Parathyroid adenoma (tissue), 2 donors: ENCODE measurements around the gene HNRNPF.
A peak's percentile ranks its signal among the peaks of the same experiment; 100 is the strongest.

Experiments
- H2AFZ ChIP-seq: fragments of 300-600 bp; sonication (generic); one replicate; pipeline ENCODE4 v1.7.0; 2017; ENCODE audit warnings: antibody characterized with exemption, mild to moderate bottlenecking
- H3K27ac ChIP-seq: fragments of 300-600 bp; sonication (generic); one replicate; pipeline ENCODE4 v1.7.0; 2017
- H3K27me3 ChIP-seq: fragments of 300-600 bp; sonication (generic); one replicate; pipeline ENCODE4 v1.7.0; 2017; ENCODE audit warnings: low read length; ENCODE audit not compliant: control insufficient read depth, insufficient read depth
- H3K36me3 ChIP-seq: fragments of 300-600 bp; sonication (generic); one replicate; pipeline ENCODE4 v1.7.0; 2017; ENCODE audit warnings: low read length; ENCODE audit not compliant: control insufficient read depth, insufficient read depth
- H3K4me1 ChIP-seq: fragments of 300-600 bp; sonication (generic); one replicate; pipeline ENCODE4 v1.7.0; 2017; ENCODE audit warnings: control low read depth
- H3K4me2 ChIP-seq: fragments of 300-600 bp; sonication (generic); one replicate; pipeline ENCODE4 v1.7.0; 2017; ENCODE audit warnings: low read length
- H3K4me3 ChIP-seq: fragments of 300-600 bp; sonication (generic); one replicate; pipeline ENCODE4 v1.7.0; 2017; ENCODE audit warnings: low read depth, low read length
- H3K79me2 ChIP-seq: fragments of 300-600 bp; sonication (generic); one replicate; pipeline ENCODE4 v1.7.0; 2017; ENCODE audit warnings: control low read depth
- H3K9ac ChIP-seq: fragments of 300-600 bp; sonication (generic); one replicate; pipeline ENCODE4 v1.7.0; 2017; ENCODE audit warnings: mild to moderate bottlenecking
- H3K9me3 ChIP-seq: fragments of 300-600 bp; sonication (generic); one replicate; pipeline ENCODE4 v1.7.0; 2017; ENCODE audit warnings: low read length; ENCODE audit not compliant: control insufficient read depth
- CTCF ChIP-seq: fragments of 300-600 bp; sonication (generic); IDR thresholded peaks from one replicate; pipeline ENCODE4 v1.7.0; 2017; ENCODE audit warnings: antibody characterized with exemption, mild to moderate bottlenecking
- donor health status: primary hyperparathyroidism.

HNRNPF gene

GRCh38 chr10:43370671-43371215 lies 38.2 kb downstream of the HNRNPF start:
- no peaks in the 10 kb centered on the region for H3K9me3 ChIP-seq
- no peaks in the 10 kb centered on the region for H3K27me3 ChIP-seq
- no peak overlapping the region for H3K27ac ChIP-seq
- no peaks in the 10 kb centered on the region for H3K36me3 ChIP-seq
- no peak for TF ChIP-seq CTCF
- no peak overlapping the region for H3K4me2 ChIP-seq
- no peak overlapping the region for H2AFZ ChIP-seq
- no peaks in the 10 kb centered on the region for H3K4me1 ChIP-seq
- H3K4me3 ChIP-seq, result no peak overlapping the region
- no peaks in the 10 kb centered on the region for H3K79me2 ChIP-seq
- no peak overlapping the region for H3K9ac ChIP-seq

GRCh38 chr10:43369921-43370320 lies 39.1 kb downstream of the HNRNPF start:
- H3K9ac ChIP-seq, result no peak overlapping the region
- H3K36me3 ChIP-seq, result no peaks in the 10 kb centered on the region
- no peaks in the 10 kb centered on the region for H3K79me2 ChIP-seq
- H3K4me2 ChIP-seq, result no peak overlapping the region
- TF ChIP-seq CTCF, result no peak
- H3K4me1 ChIP-seq, result no peaks in the 10 kb centered on the region
- H3K27ac ChIP-seq, result no peak overlapping the region
- no peak overlapping the region for H2AFZ ChIP-seq
- no peaks in the 10 kb centered on the region for H3K9me3 ChIP-seq
- H3K27me3 ChIP-seq, result no peaks in the 10 kb centered on the region
- no peak overlapping the region for H3K4me3 ChIP-seq

- H3K9me3 ChIP-seq, result no peaks in the 10 kb centered on the region
Observed at GRCh38 chr10:43365001-43365400, 44.0 kb downstream of the HNRNPF start.

GRCh38 chr10:43362191-43362839 lies 46.7 kb downstream of the HNRNPF start:
- Histone ChIP-seq H3K9ac (peak overlapping the region; percentile 67), H3K4me3 (peak overlapping the region; percentile 85), H3K4me2 (peak overlapping the region; percentile 88), H3K36me3 (no peaks in the 10 kb centered on the region), H3K79me2 (no peaks in the 10 kb centered on the region), H3K9me3 (no peaks in the 10 kb centered on the region), H2AFZ (peak overlapping the region; percentile 98), H3K4me1 (no peaks in the 10 kb centered on the region), H3K27ac (peak overlapping the region; percentile 85), H3K27me3 (no peaks in the 10 kb centered on the region)
- peak; percentile 80 for TF ChIP-seq CTCF

More at GRCh38 chr10:43365001-43365400, 44.0 kb downstream of the HNRNPF start:
- Histone ChIP-seq H3K36me3 (no peaks in the 10 kb centered on the region), H3K79me2 (no peaks in the 10 kb centered on the region), H3K4me3 (no peak overlapping the region), H3K9ac (no peak overlapping the region), H2AFZ (no peak overlapping the region), H3K4me2 (no peak overlapping the region), H3K27ac (no peak overlapping the region), H3K27me3 (no peaks in the 10 kb centered on the region), H3K4me1 (no peaks in the 10 kb centered on the region)
- TF ChIP-seq CTCF, result no peak
